DOHH2 (cell line): ENCODE data around the gene MOB1A.

Source experiments
- EZH2phosphoT487 ChIP-seq: fragments of 200-600 bp; sonication (generic); IDR thresholded peaks from 2 replicates; pipeline ENCODE4 v1.6.1; 2017; ENCODE audit warnings: borderline replicate concordance, mild to moderate bottlenecking, antibody characterized with exemption, low read length, moderate library complexity, mixed read lengths
- TF ChIP-seq, protein P1 (sequence below): fragments of 200-600 bp; sonication (generic); IDR thresholded peaks from one replicate; pipeline ENCODE4 v1.5.1; 2014; ENCODE audit warnings: antibody characterized with exemption, mild to moderate bottlenecking, low read depth, low read length; ENCODE audit not compliant: poor library complexity, severe bottlenecking

DNA sequence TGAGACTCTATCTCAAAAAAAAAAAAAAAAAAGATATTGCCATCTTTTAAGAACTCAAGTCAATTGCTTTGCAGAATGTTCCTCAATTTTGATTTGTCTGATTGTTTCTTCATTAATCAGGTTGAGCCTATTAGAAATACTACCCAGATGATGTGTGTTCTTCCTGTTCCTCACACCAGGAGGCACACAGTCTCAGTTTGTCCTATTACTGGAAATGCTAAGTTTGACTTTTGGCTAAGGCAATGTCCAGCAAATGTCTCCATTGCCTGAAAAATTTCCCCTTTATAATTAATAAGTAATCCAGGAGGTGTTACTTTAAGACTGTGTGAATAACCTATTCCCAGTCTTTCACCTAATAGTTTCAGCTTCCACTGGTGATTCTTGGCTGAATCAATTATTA, 59.3 kb downstream of the MOB1A start:
- TF ChIP-seq, protein P1, sequence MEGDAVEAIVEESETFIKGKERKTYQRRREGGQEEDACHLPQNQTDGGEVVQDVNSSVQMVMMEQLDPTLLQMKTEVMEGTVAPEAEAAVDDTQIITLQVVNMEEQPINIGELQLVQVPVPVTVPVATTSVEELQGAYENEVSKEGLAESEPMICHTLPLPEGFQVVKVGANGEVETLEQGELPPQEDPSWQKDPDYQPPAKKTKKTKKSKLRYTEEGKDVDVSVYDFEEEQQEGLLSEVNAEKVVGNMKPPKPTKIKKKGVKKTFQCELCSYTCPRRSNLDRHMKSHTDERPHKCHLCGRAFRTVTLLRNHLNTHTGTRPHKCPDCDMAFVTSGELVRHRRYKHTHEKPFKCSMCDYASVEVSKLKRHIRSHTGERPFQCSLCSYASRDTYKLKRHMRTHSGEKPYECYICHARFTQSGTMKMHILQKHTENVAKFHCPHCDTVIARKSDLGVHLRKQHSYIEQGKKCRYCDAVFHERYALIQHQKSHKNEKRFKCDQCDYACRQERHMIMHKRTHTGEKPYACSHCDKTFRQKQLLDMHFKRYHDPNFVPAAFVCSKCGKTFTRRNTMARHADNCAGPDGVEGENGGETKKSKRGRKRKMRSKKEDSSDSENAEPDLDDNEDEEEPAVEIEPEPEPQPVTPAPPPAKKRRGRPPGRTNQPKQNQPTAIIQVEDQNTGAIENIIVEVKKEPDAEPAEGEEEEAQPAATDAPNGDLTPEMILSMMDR, result no peak
- TF ChIP-seq EZH2phosphoT487, result no peak
